ENCODE measurements around the gene LRRC2.

Gene LRRC2

GRCh38 chr3:46471371-46471914 lies 94.7 kb downstream of the LRRC2 start:
- DNase-seq: no peak

DNA sequence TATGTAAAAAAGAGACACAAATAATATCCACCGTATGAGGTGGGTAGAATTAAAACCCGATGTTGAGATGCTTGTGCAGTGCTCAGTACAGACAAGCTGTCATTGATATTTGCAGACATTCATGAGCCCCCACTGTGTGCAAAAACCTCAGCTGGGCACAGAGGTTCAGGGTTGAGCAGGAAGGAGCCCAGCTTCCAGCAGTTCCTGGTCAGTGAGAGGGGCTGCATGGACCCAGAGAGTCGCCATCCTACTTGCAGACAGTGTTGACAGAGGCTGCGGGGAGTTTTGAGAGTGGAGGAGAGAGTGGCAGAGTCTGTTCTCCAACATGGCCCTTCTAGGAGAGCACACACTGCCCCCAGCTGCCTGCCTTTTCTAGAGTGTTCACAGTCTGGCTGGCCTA lies 95.3 kb downstream of the LRRC2 start:
- DNase-seq: no peak

- no peak for DNase-seq
These were observed 96.3 kb downstream of the LRRC2 start for GRCh38 chr3:46469680-46470357.

GRCh38 chr3:46468753-46469600 lies 97.1 kb downstream of the LRRC2 start:
- no peak for DNase-seq

- no peak for DNase-seq
These were observed 98.5 kb downstream of the LRRC2 start for GRCh38 chr3:46467562-46467961.

DNA sequence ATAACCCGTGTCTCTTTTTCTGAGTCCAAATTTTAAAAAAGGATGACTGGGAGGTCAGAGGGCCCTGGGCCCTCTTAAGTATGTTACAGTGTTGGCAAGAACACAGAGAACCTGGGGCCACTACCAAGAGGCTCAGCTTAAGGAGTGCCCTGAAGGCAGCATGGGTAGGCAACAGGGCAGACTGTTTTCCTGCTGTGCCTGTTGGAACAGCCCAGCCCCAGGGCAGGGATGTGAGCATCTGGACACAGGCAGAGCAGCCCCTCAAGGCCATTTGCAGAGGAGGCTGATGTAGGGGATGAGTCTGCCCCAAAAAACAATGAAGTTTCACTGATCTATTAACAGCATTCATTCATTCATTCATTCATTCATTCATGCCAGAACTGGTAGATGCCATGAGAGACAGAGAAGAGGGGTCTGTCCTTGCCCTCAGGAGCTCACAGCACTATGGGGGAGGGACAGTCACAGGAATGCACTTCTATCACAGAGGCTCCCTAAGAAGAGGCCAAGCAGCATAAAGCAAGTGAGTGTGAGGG lies 99.2 kb downstream of the LRRC2 start:
- DNase-seq: no peak

DNA sequence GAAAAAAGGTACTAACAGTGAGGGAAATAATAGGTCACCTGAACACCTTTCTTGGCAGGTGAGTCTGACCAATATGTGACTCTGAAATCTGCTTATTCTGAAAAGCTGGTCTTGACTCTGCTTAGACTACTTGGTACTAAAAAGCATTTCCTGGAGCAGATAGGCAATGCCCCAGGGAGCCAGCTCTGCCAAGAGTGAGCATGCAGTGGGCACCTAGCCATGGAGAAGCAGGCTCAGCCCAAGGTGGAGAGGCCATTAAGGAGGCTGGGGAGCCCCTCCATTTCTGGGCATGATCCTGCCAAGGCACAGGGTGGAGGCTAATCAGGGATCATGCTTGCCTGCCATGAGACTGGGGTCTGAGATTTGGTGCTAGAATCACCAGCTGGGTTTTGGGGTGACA lies 99.8 kb downstream of the LRRC2 start:
- no peak for DNase-seq
